H1 (cell line): Measurements from ENCODE around the gene SH3PXD2B. TPM values are rescaled to one million over a fixed set of nuclear protein-coding genes. Genes with fewer than 3 reads are reported as not detected.

Experiments used
- TCF12 ChIP-seq: IDR thresholded peaks from 2 replicates; pipeline ENCODE4 v1.6.1; 2011; ENCODE audit warnings: low read depth, mild to moderate bottlenecking, low read length
- polyA plus RNA-seq, 7 experiments: library from polyadenylated mRNA; depleted of rRNA in 3 of 7; stranded (reverse) in 5 of 7; unstranded in 2 of 7; fragments of >200 nt in 5 of 7; fragments of 200-250 nt in 2 of 7; gene quantifications; 1 replicate in 5 of 7; 2 replicates in 1 of 7; 4 replicates in 1 of 7; pipeline versions ENCODE4 v1.2.1 to v1.2.3, GENCODE V29; 2011 to 2013; ENCODE audit warnings: missing spikeins in 2 of 7, mixed read lengths in 2 of 7
- total RNA-seq: library from RNA; stranded (reverse); fragmentation: NEBNext Ultra II Directional; extraction: Animal tissue kit (Norgen Biotek cat#: 25700); gene quantifications from 2 replicates; pipeline ENCODE4 v1.2.1, GENCODE V29; 2021
- TF ChIP-seq, protein P1 (sequence below): fragments of 300-600 bp; sonication (generic); IDR thresholded peaks from 2 replicates; pipeline ENCODE4 v1.7.1; 2012; ENCODE audit warnings: low read length, moderate library complexity, mild to moderate bottlenecking, inconsistent platforms; ENCODE audit not compliant: insufficient replicate concordance

SH3PXD2B gene
- total and polyA plus RNA-seq, 2 of the 8 experiments (the other 6 are each of a cell fraction or from before 2014, with no cell fraction given): 32.9 to 72.9 TPM

DNA sequence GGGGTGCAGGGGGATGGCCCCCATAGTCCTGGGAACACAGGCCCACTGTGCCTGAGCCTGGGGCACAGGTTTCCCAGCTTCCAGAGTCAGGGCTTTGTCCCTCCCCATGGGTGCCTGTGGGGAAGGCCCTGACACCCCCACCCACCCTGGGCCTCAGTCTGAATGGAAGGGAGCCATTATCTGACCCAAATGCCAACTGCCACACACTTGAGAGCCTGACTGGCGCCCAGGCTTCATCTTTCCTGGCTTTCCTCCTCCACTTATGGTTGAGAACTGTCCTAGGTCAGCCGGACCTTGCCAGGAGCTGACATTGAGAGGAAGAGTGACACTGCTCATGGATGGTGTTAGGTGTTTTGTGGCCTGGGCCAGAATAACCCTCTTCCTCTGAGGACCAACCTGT is 24.0 kb downstream of the SH3PXD2B start (continued):
- TF ChIP-seq, protein P1, sequence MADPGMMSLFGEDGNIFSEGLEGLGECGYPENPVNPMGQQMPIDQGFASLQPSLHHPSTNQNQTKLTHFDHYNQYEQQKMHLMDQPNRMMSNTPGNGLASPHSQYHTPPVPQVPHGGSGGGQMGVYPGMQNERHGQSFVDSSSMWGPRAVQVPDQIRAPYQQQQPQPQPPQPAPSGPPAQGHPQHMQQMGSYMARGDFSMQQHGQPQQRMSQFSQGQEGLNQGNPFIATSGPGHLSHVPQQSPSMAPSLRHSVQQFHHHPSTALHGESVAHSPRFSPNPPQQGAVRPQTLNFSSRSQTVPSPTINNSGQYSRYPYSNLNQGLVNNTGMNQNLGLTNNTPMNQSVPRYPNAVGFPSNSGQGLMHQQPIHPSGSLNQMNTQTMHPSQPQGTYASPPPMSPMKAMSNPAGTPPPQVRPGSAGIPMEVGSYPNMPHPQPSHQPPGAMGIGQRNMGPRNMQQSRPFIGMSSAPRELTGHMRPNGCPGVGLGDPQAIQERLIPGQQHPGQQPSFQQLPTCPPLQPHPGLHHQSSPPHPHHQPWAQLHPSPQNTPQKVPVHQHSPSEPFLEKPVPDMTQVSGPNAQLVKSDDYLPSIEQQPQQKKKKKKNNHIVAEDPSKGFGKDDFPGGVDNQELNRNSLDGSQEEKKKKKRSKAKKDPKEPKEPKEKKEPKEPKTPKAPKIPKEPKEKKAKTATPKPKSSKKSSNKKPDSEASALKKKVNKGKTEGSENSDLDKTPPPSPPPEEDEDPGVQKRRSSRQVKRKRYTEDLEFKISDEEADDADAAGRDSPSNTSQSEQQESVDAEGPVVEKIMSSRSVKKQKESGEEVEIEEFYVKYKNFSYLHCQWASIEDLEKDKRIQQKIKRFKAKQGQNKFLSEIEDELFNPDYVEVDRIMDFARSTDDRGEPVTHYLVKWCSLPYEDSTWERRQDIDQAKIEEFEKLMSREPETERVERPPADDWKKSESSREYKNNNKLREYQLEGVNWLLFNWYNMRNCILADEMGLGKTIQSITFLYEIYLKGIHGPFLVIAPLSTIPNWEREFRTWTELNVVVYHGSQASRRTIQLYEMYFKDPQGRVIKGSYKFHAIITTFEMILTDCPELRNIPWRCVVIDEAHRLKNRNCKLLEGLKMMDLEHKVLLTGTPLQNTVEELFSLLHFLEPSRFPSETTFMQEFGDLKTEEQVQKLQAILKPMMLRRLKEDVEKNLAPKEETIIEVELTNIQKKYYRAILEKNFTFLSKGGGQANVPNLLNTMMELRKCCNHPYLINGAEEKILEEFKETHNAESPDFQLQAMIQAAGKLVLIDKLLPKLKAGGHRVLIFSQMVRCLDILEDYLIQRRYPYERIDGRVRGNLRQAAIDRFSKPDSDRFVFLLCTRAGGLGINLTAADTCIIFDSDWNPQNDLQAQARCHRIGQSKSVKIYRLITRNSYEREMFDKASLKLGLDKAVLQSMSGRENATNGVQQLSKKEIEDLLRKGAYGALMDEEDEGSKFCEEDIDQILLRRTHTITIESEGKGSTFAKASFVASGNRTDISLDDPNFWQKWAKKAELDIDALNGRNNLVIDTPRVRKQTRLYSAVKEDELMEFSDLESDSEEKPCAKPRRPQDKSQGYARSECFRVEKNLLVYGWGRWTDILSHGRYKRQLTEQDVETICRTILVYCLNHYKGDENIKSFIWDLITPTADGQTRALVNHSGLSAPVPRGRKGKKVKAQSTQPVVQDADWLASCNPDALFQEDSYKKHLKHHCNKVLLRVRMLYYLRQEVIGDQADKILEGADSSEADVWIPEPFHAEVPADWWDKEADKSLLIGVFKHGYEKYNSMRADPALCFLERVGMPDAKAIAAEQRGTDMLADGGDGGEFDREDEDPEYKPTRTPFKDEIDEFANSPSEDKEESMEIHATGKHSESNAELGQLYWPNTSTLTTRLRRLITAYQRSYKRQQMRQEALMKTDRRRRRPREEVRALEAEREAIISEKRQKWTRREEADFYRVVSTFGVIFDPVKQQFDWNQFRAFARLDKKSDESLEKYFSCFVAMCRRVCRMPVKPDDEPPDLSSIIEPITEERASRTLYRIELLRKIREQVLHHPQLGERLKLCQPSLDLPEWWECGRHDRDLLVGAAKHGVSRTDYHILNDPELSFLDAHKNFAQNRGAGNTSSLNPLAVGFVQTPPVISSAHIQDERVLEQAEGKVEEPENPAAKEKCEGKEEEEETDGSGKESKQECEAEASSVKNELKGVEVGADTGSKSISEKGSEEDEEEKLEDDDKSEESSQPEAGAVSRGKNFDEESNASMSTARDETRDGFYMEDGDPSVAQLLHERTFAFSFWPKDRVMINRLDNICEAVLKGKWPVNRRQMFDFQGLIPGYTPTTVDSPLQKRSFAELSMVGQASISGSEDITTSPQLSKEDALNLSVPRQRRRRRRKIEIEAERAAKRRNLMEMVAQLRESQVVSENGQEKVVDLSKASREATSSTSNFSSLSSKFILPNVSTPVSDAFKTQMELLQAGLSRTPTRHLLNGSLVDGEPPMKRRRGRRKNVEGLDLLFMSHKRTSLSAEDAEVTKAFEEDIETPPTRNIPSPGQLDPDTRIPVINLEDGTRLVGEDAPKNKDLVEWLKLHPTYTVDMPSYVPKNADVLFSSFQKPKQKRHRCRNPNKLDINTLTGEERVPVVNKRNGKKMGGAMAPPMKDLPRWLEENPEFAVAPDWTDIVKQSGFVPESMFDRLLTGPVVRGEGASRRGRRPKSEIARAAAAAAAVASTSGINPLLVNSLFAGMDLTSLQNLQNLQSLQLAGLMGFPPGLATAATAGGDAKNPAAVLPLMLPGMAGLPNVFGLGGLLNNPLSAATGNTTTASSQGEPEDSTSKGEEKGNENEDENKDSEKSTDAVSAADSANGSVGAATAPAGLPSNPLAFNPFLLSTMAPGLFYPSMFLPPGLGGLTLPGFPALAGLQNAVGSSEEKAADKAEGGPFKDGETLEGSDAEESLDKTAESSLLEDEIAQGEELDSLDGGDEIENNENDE: no peak
- no peak for TF ChIP-seq TCF12
